Dermis blood vessel endothelial cell (primary cell): ENCODE data around the gene CST5. TPM values are rescaled to one million over a fixed set of nuclear protein-coding genes. Genes with fewer than 3 reads are reported as not detected.
"Not testable (repeated sequence)": the region's sequence is repeated elsewhere in the genome, so short reads cannot be mapped to it uniquely, and the experiment has no call there.

Experiments
- DNase-seq: peaks from one replicate; pipeline ENCODE4 v3.0.0; 2010
- total RNA-seq: library from RNA; depleted of rRNA; stranded (reverse); fragments of >200 nt; gene quantifications from 2 replicates; pipeline ENCODE4 v1.2.3, GENCODE V29; 2014

Gene CST5
- total RNA-seq, 1 donor from 2014 or later = not detected

DNA sequence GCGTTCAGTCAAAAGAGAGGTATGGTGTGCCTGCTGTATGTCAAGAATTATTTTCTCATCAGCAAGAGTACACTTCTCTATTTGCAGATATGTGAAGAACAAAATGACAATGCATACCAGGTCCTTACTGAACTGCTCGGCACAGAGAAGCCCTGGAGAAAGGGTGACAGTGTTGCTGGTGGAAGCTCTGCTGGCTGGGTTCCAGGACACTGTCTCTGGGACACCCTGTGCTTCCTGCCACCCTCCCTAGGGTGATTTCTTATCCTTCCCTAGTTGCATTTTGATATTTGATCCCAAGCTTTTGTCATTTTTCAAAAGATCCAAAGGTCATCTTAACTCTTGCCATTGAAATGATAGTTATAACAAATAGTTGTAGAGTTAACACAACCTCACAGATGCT is 8.3 kb upstream of the CST5 start:
- no peak for DNase-seq

DNA sequence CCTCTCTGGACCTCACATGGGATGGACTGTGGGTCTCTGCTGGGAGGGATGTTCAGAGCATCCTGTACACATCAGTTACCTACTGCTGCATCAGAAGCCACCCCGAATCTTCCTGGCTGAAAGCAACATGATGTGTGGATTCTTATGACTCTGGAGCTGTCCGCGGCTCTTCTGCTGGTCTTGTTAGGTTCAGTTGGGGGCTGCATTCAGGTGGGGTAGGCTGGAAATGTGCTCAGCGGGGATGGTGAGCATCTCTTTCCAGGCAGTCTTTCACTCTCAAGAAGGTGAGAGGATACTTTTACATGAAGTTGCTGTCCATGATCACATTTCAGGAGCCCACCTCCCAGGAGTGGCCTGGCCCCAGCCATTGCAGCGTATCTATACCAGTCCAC is 5.2 kb upstream of the CST5 start:
- no peak for DNase-seq

DNA sequence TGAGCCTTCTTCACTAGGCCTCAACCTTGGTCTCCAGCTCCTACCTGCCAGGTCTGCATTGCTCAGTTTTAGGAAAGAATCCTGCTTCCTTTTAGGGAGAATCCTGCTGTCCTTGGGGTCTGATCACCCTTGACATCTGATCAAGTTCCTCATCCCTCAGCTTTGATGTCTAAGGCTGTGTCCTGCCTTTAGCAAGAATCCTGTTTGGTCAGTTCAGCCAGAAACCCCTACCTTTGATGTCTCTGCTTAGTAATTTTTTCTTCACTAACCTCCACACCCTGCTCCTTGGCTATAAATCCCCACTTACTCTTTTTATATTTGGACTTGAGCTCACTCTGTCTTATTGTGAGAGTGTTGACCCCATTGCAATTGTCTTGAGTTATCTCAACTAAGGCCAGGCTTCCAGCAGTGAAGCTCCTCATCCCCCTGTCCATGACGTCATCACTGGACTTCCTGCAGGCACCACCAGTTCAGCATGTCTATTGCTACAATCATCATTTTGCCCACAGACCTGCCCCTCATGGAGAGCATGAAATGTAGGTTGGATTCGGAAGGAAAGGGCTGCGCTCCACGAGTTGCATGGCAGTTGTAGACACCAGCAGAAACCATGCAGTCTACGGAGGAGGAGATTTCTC is 4.7 kb upstream of the CST5 start:
- DNase-seq = no peak

DNA sequence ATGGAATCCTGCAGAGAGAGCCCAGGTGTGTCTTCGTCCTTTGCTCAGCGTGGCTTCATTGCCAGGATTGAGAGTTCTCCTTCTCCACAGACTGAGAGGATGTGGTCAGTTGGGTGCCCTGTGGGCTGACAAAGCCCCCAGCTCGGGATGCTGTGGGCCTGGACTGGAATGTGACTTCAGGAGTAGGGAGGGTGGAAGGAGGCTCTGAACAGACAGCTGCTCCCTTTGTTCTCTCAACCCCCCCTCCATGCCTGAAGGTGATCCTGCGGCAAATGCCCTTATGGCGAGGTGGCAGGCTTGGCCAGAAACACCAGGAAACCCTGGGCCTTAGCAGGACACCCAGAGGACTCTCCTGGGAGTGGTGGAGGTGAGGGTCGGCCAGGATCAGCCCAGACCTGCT is 1.8 kb upstream of the CST5 start:
- no peak for DNase-seq

DNA sequence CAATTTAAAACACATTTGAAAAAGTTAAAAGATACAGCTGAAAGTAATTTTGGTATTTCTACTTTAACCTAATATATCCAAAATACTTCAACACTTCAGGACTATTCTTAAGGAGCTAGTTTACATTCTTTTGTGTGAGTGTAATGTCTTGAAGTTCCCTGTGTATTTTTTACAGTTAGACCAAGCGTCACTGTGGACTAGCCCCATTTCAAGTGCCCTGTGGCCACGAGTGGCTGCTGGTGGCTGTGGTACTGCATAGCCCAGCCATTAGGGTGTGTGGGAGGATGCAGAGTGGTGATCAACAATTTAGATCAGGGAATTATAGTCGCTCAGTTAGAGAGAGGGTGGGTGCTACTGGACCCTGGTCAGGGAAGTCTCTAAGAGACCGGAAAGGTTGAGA is 869 bp upstream of the CST5 start:
- no peak for DNase-seq

DNA sequence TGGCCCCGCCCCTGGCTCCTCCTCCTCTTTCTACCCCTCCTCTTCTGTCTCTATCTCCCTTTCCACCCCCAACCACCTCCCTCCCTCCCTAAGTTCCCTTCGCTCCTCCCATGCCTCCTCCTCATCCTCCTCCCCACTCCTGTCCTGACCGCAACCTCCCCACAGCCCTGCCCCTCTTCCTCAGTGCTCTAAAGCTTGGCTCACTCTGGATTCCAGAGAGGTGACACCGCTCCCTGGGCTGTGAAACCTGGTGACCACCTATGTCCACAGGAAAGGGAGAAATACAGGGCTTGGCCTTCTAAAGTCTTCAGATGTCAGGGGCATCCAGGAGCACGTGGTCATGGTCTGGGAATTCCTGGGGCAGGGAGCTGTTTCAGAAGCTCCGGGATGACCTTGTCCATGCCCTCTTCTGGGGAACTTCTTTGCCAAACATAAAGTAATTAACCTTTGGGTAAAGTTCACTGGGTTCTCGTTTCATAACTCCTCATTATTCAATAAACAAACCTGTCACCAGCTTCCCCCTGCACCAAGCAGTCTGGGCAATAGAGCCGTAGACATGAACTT is 345 bp upstream of the CST5 start:
- no peak for DNase-seq

DNA sequence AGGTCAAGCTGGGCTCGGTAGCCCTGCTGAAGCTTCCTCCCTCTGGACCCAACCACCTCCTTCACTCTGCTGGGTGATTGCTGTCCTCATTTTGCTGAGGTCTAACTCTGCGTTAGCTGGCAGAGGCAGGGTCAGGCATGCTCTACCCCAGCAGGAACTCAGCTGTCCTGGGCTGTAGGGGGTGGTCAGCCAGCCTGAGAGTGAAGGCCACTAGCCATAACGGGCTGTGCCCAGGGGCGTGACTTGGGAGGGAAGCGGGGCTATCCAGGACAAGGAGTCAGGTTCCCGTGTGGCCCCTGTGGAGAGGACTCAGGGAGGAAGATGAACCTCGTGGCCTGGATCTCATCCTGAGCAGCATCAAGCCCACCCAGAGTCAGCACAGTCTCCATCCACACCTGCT is 761 bp downstream of the CST5 start:
- DNase-seq = no peak

DNA sequence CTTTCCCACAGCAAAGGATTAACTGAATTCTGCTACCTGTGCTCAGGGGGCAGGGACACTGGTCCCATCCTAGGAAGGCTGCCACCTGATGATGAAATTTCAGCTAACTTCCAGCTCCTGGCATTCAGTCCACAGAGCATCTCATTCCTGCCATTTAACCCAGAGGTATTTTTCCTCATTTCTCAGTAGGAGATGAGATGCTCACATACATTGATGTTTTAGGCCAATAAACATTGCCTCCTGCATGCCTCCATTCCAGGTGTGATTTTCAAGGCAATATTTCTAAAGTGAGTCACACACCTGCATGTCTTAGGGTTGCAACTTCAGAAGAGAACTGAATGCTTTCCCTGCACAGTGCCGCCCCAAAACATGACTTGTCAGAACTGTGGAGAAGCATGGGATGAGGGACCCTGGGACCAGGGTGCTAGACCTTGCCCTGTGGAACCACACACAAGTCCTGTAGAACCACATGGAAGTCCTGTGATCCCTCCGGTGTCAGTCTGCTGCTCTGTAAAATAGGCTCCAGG is 1.5 kb downstream of the CST5 start:
- DNase-seq = not testable (repeated sequence)

DNA sequence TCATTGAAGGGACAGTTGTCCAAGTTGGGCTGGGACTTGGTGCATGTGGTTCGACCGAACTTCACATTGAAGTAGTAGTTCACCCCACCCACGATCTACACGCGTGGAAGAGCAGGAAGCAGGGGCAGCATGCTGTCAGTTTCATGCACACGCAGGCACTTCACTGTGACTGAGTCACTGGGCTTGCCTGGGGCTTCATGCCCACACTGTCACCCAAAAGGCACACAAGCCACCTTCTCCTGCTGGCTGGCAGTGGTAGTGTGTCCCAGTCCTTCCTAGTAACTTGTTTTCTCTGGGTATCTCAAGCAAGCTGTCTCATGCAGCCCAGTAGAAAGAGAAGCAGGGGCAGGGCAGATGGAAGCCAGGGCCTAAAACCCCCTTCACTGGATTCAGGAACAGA is 2.0 kb downstream of the CST5 start:
- DNase-seq = no peak

DNA sequence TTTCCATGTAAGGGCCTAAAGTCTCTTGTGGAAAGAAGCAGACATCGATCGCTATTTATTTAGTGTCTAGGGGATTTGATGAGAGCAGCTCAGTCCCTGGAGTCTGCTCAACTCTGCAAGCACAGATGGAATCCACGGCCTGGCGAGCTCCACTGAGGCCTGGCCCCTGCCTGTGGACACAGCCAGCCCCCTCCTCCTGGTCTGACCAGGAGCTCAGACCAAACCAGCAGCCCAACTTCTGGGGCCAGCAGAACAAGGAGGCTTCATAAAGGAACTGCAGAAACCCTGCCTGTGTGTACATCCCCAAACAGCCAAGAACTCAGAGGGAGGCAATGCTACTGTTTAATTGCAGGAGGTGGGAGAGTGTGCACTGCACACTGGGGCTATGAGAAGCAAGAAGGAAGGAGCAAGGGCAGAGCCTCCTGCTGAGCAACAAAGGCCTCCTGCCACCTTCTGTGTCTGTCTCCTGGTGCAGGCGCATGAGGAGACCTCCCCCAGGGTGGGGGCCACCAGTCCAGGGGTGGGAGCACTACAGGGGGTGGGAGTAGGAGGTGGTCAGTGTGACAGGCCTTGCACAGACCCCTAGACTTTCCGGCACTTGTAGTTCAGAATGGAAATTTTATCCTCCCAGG is 3.8 kb downstream of the CST5 start:
- no peak for DNase-seq

DNA sequence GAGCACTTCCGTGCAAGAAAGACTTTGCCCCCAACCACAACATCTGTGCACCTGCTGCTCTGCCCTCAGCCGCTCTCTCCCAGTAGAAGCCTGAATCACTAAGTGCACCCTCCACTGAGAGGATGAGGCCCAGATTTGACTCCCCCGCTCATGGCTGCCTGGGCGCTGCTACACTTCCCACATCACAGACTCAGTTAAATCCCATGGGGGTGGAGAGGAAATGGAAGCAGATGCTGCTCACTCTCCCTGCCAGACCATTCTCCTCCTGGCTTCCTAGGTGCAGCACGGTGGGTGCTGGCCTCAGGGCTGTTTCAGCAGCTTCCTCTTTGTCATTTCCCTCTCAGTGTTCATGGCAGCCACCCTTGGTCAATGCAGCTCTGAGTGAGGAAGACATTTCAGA is 4.8 kb downstream of the CST5 start:
- no peak for DNase-seq

DNA sequence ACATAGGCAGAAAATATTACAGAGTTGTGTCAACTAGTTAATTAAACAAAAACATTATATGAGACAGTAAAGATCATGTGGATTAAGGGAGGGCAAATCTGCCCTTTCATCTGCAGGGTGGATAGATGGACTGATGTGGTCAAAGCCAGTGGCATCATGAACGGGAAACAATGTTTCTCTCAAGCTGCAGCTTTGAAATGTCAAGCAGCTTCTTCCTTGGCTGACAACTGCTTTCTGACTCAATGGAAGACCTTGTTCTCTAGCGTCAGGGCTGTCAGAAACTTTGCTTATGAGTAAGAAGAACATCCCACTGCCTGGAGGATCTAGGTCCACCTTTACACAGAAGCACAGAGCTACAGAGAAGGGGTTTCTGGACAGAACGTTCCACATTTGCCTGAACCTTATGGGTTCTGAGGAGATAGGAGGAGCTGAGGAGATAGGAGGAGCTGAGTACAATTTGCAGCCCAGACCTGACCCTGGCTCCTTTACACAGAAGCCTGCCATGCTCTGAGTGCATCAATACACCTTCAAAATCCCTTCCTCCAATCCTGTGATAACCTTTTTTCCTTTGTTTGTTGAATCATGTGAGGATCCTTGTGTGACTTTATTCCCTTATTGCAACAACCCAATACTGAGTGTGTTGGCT is 6.1 kb downstream of the CST5 start:
- DNase-seq = no peak

DNA sequence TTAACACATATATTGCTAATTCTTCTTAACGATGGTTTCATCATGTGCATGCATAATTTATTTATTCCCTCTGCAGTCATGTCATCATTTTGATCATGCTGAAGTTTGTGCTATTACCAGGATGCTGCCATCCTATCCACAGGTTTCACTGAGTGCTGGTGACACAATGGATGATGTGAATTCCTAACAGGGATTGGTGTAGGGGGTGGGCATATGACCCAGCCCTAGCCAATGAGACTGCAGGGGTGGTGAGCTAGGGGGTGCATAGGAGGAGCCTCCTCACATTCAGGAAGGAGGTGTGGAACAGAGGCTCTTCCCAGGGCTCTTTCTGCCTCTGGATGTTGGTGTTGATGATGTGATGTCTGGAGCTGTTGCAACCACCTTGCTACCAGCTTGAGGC is 7.5 kb downstream of the CST5 start:
- DNase-seq = no peak

DNA sequence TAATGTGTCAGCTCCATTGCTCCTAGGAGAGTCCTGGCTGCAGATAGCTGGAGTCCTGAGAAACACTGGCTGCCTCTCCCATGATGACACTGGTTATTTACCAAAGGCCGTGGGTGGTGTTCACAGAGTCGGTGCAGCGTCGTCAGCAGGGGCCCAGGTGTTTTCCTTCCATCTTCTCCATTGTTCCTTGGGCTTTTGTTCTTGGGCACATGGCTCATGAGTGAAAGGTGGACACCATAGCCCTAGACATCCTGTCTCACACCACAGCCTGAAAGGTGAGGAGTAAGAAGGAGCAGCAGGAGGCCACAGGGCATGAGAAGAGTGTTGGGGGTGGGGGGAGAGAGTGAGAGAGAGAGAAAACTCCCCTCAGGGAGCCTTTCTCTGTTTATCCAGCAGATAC is 9.1 kb downstream of the CST5 start:
- no peak for DNase-seq

DNA sequence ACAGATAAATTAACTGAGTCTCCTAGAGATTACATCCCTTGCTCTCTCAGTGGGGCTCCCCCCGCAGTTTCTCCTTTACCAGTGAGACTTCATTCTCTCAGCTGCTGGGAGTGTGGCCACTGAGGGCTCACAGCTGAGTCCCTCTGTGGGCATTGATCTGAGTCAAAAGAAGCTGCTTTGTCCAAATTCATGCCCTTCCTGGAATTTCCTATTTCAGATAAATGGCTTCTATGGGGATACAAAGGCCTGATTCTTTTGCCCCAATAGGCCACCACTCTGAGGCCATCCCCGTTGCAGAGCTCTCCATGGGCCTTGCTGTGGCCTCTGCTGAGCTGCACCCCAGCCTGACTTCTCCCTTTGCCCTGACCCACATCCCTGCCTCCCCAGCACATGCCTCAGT is 10.0 kb downstream of the CST5 start:
- no peak for DNase-seq

DNA sequence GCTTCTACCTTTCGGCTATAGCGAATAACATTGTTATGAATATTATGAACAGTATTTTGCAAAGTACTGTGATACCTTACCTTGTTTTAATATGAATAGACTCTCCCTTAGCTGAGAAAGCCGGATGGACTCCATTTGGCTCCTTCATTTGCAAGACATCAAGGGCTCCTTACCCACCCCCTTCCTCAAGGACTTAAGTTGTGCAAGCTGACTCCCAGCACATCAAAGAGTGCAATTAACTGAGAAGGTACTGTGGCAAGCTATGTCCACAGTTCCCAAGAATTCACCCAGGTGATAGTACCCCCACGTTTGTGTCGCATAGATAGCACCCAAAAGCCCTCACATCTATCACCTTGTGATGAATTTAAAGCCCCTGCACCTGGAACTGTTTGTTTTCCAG is 11.2 kb downstream of the CST5 start:
- no peak for DNase-seq

DNA sequence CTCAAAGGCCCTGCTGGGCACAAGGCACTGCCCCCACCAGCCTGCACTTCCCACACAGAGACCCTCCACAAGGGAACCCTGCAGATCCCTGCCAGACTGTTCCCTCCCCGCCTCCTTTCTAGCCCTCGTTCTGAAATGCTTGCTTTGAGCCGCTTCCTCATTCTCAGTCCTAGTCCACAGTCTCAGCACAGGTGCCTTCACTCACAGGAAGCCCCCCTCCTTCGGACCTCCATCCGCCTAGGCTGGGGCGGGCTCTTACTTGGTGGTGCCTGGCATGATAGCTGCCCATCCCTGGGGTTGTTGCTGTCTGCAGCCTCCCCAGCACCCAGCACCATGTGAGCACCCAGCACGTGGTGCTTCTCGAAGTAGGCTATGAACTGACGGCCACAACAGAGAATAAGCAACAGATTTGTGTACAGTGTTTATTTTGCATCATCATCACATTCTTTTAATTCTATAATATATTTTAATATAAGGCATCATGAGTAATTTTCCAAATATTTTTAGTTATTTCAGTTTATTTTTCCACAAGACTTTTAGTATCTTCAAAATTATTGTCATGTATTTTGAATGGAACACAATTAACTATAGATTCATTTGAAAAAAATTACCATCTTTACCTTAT is 12.3 kb downstream of the CST5 start:
- no peak for DNase-seq

DNA sequence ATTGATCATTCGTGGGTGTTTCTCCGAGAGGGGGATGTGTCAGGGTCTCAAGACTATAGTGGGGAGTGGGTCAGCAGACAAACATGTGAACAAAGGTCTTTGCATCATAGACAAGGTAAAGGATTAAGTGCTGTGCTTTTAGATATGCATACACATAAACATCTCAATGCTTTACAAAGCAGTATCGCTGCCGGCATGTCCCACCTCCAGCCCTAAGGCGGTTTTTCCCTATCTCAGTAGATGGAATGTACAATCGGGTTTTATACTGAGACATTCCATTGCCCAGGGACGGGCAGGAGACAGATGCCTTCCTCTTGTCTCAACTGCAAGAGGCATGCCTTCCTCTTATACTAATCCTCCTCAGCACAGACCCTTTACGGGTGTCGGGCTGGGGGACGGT is 18.8 kb downstream of the CST5 start:
- not testable (repeated sequence) for DNase-seq

DNA sequence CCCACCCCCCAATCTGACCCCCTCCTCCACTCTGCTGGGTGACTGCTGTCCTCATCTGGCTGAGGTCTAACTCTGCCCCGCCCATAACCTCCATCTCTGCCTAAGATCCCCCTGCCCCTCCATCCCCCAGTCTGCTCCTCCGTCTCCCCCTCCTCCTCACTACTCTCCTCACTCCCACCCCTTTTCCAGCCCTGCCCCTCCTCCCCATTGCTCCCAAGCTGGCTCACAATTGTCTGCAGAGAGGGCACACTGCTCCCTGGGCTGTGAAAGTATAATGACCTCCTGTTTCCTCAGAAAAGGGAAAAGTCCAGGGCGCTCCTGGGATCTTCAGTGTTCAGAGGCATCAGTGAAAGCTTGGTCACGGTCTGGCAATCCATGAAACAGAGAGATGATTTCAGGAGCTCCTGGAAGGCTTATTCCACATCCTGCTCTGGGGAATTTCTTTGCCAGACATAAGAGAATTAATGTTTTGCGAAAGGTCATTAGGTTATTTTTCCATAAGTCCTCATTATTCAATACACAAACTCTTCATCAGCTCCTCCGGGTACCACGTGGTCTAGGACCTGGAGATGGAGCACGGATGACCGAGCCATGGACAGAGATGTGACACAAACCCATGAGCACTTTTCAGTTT is 21.5 kb downstream of the CST5 start:
- DNase-seq = no peak

DNA sequence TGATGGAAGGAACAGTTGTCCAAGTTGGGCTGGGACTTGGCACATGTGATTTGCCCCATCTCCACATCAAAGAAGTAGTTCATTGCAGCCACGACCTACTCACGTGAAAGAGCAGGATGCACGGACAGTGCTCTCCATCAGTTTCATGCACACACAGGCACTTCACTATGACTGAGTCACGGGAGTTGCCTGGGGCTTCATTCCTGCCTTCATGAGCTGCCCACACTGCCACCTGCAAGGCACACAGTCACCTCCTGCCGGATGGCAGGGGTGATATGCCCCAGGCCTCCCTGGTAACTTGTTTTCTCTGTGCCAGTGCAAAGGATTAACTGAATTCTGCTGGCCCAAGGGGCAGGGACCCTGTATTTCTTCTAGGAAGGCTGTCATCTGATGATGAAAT is 22.8 kb downstream of the CST5 start:
- no peak for DNase-seq

DNA sequence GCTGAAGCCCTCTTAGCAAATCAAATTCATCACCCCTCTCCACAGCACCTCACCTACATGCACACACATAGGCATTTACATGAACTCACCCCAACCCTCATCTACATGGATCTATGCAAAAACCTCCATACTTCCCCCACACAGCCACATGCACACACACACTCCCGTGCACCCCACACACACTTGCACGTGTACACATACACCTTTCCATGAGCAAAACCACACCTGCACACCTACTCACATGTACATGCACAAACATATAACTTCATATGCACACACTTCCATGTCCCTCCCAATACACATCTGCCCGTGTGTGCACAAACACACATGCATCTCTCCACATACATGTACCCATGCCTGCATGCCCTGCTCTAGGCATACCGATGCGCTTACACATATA is 23.3 kb downstream of the CST5 start:
- DNase-seq = no peak

DNA sequence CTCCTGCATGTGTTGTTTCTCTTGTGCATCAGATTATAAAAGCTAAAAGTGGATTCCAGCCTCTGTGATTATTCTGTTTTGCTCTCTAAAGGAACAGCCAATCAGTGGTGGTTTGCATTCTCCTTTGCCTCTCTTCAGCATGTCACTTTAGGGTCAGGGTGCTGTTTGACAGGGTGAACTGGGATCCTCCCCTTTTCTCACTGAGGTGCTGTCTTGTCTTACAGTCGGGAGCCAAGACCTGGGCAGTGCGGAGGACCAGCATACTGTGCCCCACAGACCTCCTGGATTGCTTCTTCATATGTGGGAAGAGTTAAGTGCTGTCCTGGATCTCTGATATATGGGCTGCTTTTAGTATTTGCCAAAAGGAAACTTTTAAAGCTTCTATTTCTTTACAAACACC is 37.9 kb downstream of the CST5 start:
- DNase-seq = no peak

DNA sequence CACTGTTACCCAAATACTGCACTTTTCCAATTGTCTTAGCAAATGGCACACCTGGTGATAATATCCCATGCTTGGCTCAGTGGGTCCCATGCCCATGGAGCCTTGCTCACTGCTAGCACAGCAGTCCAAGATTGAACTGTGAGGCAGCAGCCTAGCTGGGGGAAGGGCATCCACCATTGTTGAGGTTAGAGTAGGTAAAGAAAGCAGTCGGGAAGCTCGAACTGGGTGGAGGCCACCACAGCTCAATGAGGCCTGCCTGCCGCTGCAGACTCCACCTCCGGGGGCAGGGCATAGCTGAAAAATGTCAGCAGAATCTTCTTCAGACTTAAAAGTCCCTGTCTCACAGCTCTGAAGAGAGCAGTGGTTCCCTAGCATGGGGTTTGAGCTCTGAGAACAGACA is 43.8 kb downstream of the CST5 start:
- DNase-seq = no peak
